ENCODE measurements around the gene TMEM187.
"Not testable (repeated sequence)": the region's sequence is repeated elsewhere in the genome, so short reads cannot be mapped to it uniquely, and the experiment has no call there.

TMEM187 gene

GRCh38 chrX:153989973-153990655, 17.6 kb downstream of the TMEM187 start:
- Histone ChIP-seq H3K9me3 (no peaks in the 10 kb centered on the region), H3K27ac (no peak overlapping the region), H3K36me3 (no peaks in the 10 kb centered on the region), H3K4me1 (peaks cover 0 to 7% (median 3%) of the 10 kb centered on the region in 4 donors), H3K27me3 (no peaks in the 10 kb centered on the region), H3K4me3 (no peak overlapping the region)
- intact Hi-C loops (cut with DNase I; ENCODE audit: low total_unique reads): no loop called here
- DNase-seq: no peak
- TF ChIP-seq CTCF (IDR thresholded peaks at IDR 0.05): no peak

GRCh38 chrX:153991013-153991580, 18.5 kb downstream of the TMEM187 start:
- DNase-seq: no peak
- no peaks in the 10 kb centered on the region for H3K9me3 ChIP-seq
- TF ChIP-seq CTCF (IDR thresholded peaks at IDR 0.05): no peak
- intact Hi-C loops (cut with DNase I; ENCODE audit: low total_unique reads): no loop called here
- no peak overlapping the region for H3K27ac ChIP-seq
- H3K36me3 ChIP-seq: no peaks in the 10 kb centered on the region
- no peaks in the 10 kb centered on the region for H3K4me1 ChIP-seq
- no peaks in the 10 kb centered on the region for H3K27me3 ChIP-seq
- no peak overlapping the region for H3K4me3 ChIP-seq

- no peaks in the 10 kb centered on the region for H3K4me1 ChIP-seq
- H3K27me3 ChIP-seq: no peaks in the 10 kb centered on the region
- H3K9me3 ChIP-seq: no peaks in the 10 kb centered on the region
- no peak overlapping the region for H3K4me3 ChIP-seq
- H3K36me3 ChIP-seq: no peaks in the 10 kb centered on the region
- no peak for TF ChIP-seq CTCF (IDR thresholded peaks at IDR 0.05)
- intact Hi-C loops (cut with DNase I; ENCODE audit: low total_unique reads): no loop called here
- DNase-seq: no peak
- no peak overlapping the region for H3K27ac ChIP-seq
These were observed 19.6 kb downstream of the TMEM187 start for GRCh38 chrX:153992180-153992579.

GRCh38 chrX:153993079-153993478, 20.5 kb downstream of the TMEM187 start:
- no peak for TF ChIP-seq CTCF (IDR thresholded peaks at IDR 0.05)
- no peak for DNase-seq
- Histone ChIP-seq H3K27me3 (no peaks in the 10 kb centered on the region), H3K4me1 (no peaks in the 10 kb centered on the region), H3K9me3 (no peaks in the 10 kb centered on the region), H3K36me3 (no peaks in the 10 kb centered on the region), H3K27ac (no peak overlapping the region), H3K4me3 (no peak overlapping the region)
- intact Hi-C loops (cut with DNase I; ENCODE audit: low total_unique reads): no loop called here

GRCh38 chrX:153993978-153994377, 21.4 kb downstream of the TMEM187 start:
- DNase-seq: no peak
- no peaks in the 10 kb centered on the region for H3K9me3 ChIP-seq
- intact Hi-C loops (cut with DNase I; ENCODE audit: low total_unique reads): no loop called here
- H3K27me3 ChIP-seq: no peaks in the 10 kb centered on the region
- H3K36me3 ChIP-seq: no peaks in the 10 kb centered on the region
- no peak for TF ChIP-seq CTCF (IDR thresholded peaks at IDR 0.05)
- no peak overlapping the region for H3K4me3 ChIP-seq
- H3K4me1 ChIP-seq: no peaks in the 10 kb centered on the region
- H3K27ac ChIP-seq: no peak overlapping the region

- intact Hi-C loops (cut with DNase I; ENCODE audit: low total_unique reads); H3K36me3 ChIP-seq; H3K9me3 ChIP-seq; H3K27ac ChIP-seq; H3K4me3 ChIP-seq; H3K4me1 ChIP-seq; DNase-seq; H3K27me3 ChIP-seq: not testable (repeated sequence)
These were observed 21.8 kb downstream of the TMEM187 start for GRCh38 chrX:153994398-153994797.

Measured in tibial artery (tissue), 4 donors.